Stimulated activated CD8-positive, alpha-beta memory T cell treated with anti-CD3 and anti-CD28 coated beads, Interleukin-12 subunit alpha, Interleukin-12 subunit beta, amount 100 ng/mL, for 24 hours (primary cell): ENCODE measurements around the gene IKZF3.
"Not testable (repeated sequence)": the region's sequence is repeated elsewhere in the genome, so short reads cannot be mapped to it uniquely, and the experiment has no call there.

Source experiments
- DNase-seq: peaks from one replicate; pipeline ENCODE4 v3.0.0-alpha.2; 2020; ENCODE audit errors: extremely low read depth

The IKZF3 gene

GRCh38 chr17:39754958-39755553, 109.1 kb downstream of the IKZF3 start:
- DNase-seq = no peak

- DNase-seq = peak; percentile 93
Observed at GRCh38 chr17:39754161-39754957, 109.8 kb downstream of the IKZF3 start.

- DNase-seq = peak; percentile 42
Observed at GRCh38 chr17:39753514-39754160, 110.5 kb downstream of the IKZF3 start.

- DNase-seq = no peak
Observed at GRCh38 chr17:39752241-39752881, 111.8 kb downstream of the IKZF3 start.

- DNase-seq = no peak
Observed at GRCh38 chr17:39751637-39752036, 112.5 kb downstream of the IKZF3 start.

- no peak for DNase-seq
Observed at GRCh38 chr17:39751016-39751543, 113.0 kb downstream of the IKZF3 start.

GRCh38 chr17:39750131-39751015, 113.7 kb downstream of the IKZF3 start:
- DNase-seq = no peak

GRCh38 chr17:39748444-39749034, 115.6 kb downstream of the IKZF3 start:
- DNase-seq = not testable (repeated sequence)

GRCh38 chr17:39747745-39748144, 116.4 kb downstream of the IKZF3 start:
- no peak for DNase-seq

GRCh38 chr17:39746145-39746461, 118.0 kb downstream of the IKZF3 start:
- no peak for DNase-seq

- DNase-seq = no peak
Observed at GRCh38 chr17:39745335-39746144, 118.6 kb downstream of the IKZF3 start.

GRCh38 chr17:39744836-39745215, 119.3 kb downstream of the IKZF3 start:
- no peak for DNase-seq

GRCh38 chr17:39744075-39744835, 119.9 kb downstream of the IKZF3 start:
- DNase-seq = no peak

- DNase-seq = no peak
Observed at GRCh38 chr17:39742856-39743436, 121.2 kb downstream of the IKZF3 start.

GRCh38 chr17:39742126-39742855, 121.8 kb downstream of the IKZF3 start:
- no peak for DNase-seq

- DNase-seq = no peak
Observed at GRCh38 chr17:39740357-39741111, 123.6 kb downstream of the IKZF3 start.

GRCh38 chr17:39739885-39740356, 124.2 kb downstream of the IKZF3 start:
- DNase-seq = no peak
